HEK293 (cell line): ENCODE data around the gene CSKMT.

Experiments
- CTCF ChIA-PET: fragments of 350-600 bp; formaldehyde crosslinking; extraction: SDS; loops from one replicate; lab custom pipeline; 2021; ENCODE audit warnings: antibody characterized with exemption; lab: Yijun Ruan, JAX
- POLR2A ChIA-PET: fragments of 300-600 bp; formaldehyde crosslinking; extraction: SDS; loops from one replicate; lab custom pipeline; 2020; ENCODE audit warnings: antibody characterized with exemption, inconsistent platforms; lab: Yijun Ruan, JAX
- H3K27ac ChIP-seq: fragments of 200-500 bp; sonication (Bioruptor generic); 2 replicates; pipeline ENCODE4 v1.5.1; 2014; ENCODE audit warnings: low read depth, low read length, control low read depth, inconsistent platforms; ENCODE audit errors: extremely low read depth
- H3K36me3 ChIP-seq, 2 experiments: fragments of 200-500 bp in 1 of 2; sonication (Bioruptor generic) in 1 of 2; 1 replicate in 1 of 2; 2 replicates in 1 of 2; pipeline ENCODE4 v1.5.1; 2014 to 2017; ENCODE audit warnings: inconsistent platforms in 2 of 2, low read length in 2 of 2; ENCODE audit not compliant: control insufficient read depth in 2 of 2, insufficient read depth in 1 of 2
- H3K4me1 ChIP-seq: fragments of 200-500 bp; sonication (Bioruptor generic); 2 replicates; pipeline ENCODE4 v1.5.1; 2014; ENCODE audit warnings: mild to moderate bottlenecking, low read length, inconsistent platforms; ENCODE audit not compliant: control insufficient read depth, insufficient read depth
- H3K4me3 ChIP-seq: 2 replicates; pipeline ENCODE4 v1.5.1; 2011; ENCODE audit warnings: low read depth, mild to moderate bottlenecking, control low read depth, low read length, moderate library complexity
- H3K9me3 ChIP-seq: fragments of 200-500 bp; sonication (Bioruptor generic); 2 replicates; pipeline ENCODE4 v1.5.1; 2014; ENCODE audit warnings: low read depth, low read length, inconsistent platforms; ENCODE audit not compliant: control insufficient read depth, insufficient read depth
- GLIS1 ChIP-seq: fragments of 450-650 bp; formaldehyde crosslinking; IDR thresholded peaks from 2 replicates; pipeline ENCODE4 v1.5.1; 2016; ENCODE audit warnings: missing biosample characterization, missing genetic modification characterization
- KLF8 ChIP-seq: fragments of 450-650 bp; formaldehyde crosslinking; IDR thresholded peaks from 2 replicates; pipeline ENCODE4 v1.5.1; 2016; ENCODE audit warnings: missing biosample characterization, missing genetic modification characterization
- PRDM1 ChIP-seq: fragments of 450-650 bp; formaldehyde crosslinking; IDR thresholded peaks from 2 replicates; pipeline ENCODE4; 2016; ENCODE audit warnings: missing biosample characterization, missing genetic modification characterization
- WT1 ChIP-seq: fragments of 450-650 bp; formaldehyde crosslinking; IDR thresholded peaks from 2 replicates; pipeline ENCODE4 v1.5.1; 2016; ENCODE audit warnings: missing biosample characterization, missing genetic modification characterization
- ZBTB48 ChIP-seq: fragments of 450-650 bp; formaldehyde crosslinking; IDR thresholded peaks from 2 replicates; pipeline ENCODE4 v1.5.1; 2016; ENCODE audit warnings: missing biosample characterization, missing genetic modification characterization
- ZNF221 ChIP-seq: fragments of 450-650 bp; formaldehyde crosslinking; IDR thresholded peaks from 2 replicates; pipeline ENCODE4 v1.5.1; 2017; ENCODE audit warnings: missing biosample characterization, missing genetic modification characterization, borderline replicate concordance
- ZNF335 ChIP-seq: fragments of 450-650 bp; formaldehyde crosslinking; conservative IDR thresholded peaks from 2 replicates; pipeline ENCODE4 v1.5.1; 2016; ENCODE audit warnings: missing biosample characterization, missing genetic modification characterization
- ZNF341 ChIP-seq: fragments of 450-650 bp; formaldehyde crosslinking; IDR thresholded peaks from 2 replicates; pipeline ENCODE4; 2016; ENCODE audit warnings: low read depth, missing biosample characterization, missing genetic modification characterization
- ZNF501 ChIP-seq: fragments of 450-650 bp; formaldehyde crosslinking; IDR thresholded peaks from 2 replicates; pipeline ENCODE4 v1.5.1; 2016; ENCODE audit warnings: missing biosample characterization, missing genetic modification characterization
- ZNF529 ChIP-seq: fragments of 450-650 bp; formaldehyde crosslinking; IDR thresholded peaks from 2 replicates; pipeline ENCODE4 v1.5.1; 2017; ENCODE audit warnings: missing genetic modification characterization, missing biosample characterization; ENCODE audit not compliant: insufficient replicate concordance
- ZNF76 ChIP-seq: fragments of 450-650 bp; formaldehyde crosslinking; IDR thresholded peaks from 2 replicates; pipeline ENCODE4; 2016; ENCODE audit warnings: low read depth, missing biosample characterization, missing genetic modification characterization, borderline replicate concordance
- ZNF785 ChIP-seq: fragments of 450-650 bp; formaldehyde crosslinking; IDR thresholded peaks from 2 replicates; pipeline ENCODE4 v1.5.1; 2016; ENCODE audit warnings: missing biosample characterization, missing genetic modification characterization
- ZNF791 ChIP-seq: fragments of 450-650 bp; formaldehyde crosslinking; IDR thresholded peaks from 2 replicates; pipeline ENCODE4 v1.5.1; 2016; ENCODE audit warnings: missing biosample characterization, missing genetic modification characterization
- ZSCAN30 ChIP-seq: fragments of 450-650 bp; IDR thresholded peaks from 2 replicates; pipeline ENCODE4 v1.5.1; 2018; ENCODE audit warnings: missing biosample characterization, mild to moderate bottlenecking, missing genetic modification characterization, moderate library complexity
- TF ChIP-seq, protein P1 (sequence below): fragments of 450-650 bp; formaldehyde crosslinking; IDR thresholded peaks from 2 replicates; pipeline ENCODE4 v1.5.1; 2016; ENCODE audit warnings: missing biosample characterization, missing genetic modification characterization
- TF ChIP-seq, protein P2 (sequence below): fragments of 450-650 bp; formaldehyde crosslinking; IDR thresholded peaks from 2 replicates; pipeline ENCODE4 v1.5.1; 2016; ENCODE audit warnings: missing biosample characterization, missing genetic modification characterization
- TF ChIP-seq, protein P3 (sequence below): fragments of 450-650 bp; formaldehyde crosslinking; IDR thresholded peaks from 2 replicates; pipeline ENCODE4 v1.5.1; 2016; ENCODE audit warnings: missing biosample characterization, missing genetic modification characterization
- TF ChIP-seq, protein P4 (sequence below): fragments of 450-650 bp; formaldehyde crosslinking; IDR thresholded peaks from 2 replicates; pipeline ENCODE4 v1.5.1; 2016; ENCODE audit warnings: missing biosample characterization, missing genetic modification characterization
- TF ChIP-seq, protein P5 (sequence below): fragments of 450-650 bp; formaldehyde crosslinking; IDR thresholded peaks from 2 replicates; pipeline ENCODE4 v1.5.1; 2016; ENCODE audit warnings: missing biosample characterization, missing genetic modification characterization

CSKMT gene

DNA sequence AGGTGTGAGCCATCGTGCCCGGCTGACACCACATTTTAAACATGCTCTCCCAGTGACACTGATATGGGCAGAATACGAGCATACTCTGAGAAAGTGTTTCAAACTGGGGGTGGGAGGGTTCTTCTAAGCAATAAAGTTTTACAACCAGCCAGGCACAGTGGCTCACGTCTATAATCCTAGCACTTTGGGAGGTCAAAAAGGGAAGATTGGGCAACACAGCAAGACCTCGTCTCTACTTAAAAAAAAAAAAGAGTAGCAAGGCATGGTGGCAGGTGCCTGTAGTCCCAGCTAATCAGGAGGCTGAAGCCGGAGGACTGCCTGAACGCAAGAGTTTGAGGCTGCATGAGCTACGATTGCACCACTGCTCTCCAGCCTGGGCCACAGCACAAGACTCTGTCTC lies 20.9 kb upstream of the CSKMT start:
- TF ChIP-seq ZNF335 (tag by site-specific recombination) (no peak), GLIS1 (tag by site-specific recombination) (peak; percentile 25; the same call in 1 of the 2 replicates), PRDM1 (no peak), ZNF791 (tag by site-specific recombination) (no peak), KLF8 (tag by site-specific recombination) (no peak), ZBTB48 (no peak), WT1 (tag by site-specific recombination) (peak; percentile 40; the same call in 1 of the 2 replicates), ZNF341 (tag by site-specific recombination) (no peak)
- TF ChIP-seq, protein P1, sequence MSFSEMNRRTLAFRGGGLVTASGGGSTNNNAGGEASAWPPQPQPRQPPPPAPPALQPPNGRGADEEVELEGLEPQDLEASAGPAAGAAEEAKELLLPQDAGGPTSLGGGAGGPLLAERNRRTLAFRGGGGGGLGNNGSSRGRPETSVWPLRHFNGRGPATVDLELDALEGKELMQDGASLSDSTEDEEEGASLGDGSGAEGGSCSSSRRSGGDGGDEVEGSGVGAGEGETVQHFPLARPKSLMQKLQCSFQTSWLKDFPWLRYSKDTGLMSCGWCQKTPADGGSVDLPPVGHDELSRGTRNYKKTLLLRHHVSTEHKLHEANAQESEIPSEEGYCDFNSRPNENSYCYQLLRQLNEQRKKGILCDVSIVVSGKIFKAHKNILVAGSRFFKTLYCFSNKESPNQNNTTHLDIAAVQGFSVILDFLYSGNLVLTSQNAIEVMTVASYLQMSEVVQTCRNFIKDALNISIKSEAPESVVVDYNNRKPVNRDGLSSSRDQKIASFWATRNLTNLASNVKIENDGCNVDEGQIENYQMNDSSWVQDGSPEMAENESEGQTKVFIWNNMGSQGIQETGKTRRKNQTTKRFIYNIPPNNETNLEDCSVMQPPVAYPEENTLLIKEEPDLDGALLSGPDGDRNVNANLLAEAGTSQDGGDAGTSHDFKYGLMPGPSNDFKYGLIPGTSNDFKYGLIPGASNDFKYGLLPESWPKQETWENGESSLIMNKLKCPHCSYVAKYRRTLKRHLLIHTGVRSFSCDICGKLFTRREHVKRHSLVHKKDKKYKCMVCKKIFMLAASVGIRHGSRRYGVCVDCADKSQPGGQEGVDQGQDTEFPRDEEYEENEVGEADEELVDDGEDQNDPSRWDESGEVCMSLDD (tag by site-specific recombination): no peak
- TF ChIP-seq, protein P2, sequence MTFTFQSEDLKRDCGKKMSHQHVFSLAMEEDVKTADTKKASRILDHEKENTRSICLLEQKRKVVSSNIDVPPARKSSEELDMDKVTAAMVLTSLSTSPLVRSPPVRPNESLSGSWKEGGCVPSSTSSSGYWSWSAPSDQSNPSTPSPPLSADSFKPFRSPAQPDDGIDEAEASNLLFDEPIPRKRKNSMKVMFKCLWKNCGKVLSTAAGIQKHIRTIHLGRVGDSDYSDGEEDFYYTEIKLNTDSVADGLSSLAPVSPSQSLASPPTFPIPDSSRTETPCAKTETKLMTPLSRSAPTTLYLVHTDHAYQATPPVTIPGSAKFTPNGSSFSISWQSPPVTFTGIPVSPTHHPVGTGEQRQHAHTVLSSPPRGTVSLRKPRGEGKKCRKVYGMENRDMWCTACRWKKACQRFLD (tag by site-specific recombination): no peak
- TF ChIP-seq, protein P3, sequence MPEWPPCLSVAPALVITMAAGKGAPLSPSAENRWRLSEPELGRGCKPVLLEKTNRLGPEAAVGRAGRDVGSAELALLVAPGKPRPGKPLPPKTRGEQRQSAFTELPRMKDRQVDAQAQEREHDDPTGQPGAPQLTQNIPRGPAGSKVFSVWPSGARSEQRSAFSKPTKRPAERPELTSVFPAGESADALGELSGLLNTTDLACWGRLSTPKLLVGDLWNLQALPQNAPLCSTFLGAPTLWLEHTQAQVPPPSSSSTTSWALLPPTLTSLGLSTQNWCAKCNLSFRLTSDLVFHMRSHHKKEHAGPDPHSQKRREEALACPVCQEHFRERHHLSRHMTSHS (tag by site-specific recombination): no peak
- TF ChIP-seq, all 188 proteins: peak for 2
- peaks cover 5 to 50% of the 10 kb centered on the region in 2 experiments; a peak in 2 of 3 replicates for H3K36me3 ChIP-seq
- H3K4me1 ChIP-seq: peaks cover 3% of the 10 kb centered on the region; the same call in 1 of the 2 replicates
- no peaks in the 10 kb centered on the region for H3K9me3 ChIP-seq
- H3K4me3 ChIP-seq: no peak overlapping the region
- CTCF ChIA-PET: no interaction called here
- POLR2A ChIA-PET: interaction anchor here (0.6 to 5.2 kb wide), 6 partner anchors 10 to 161 kb away, joined by 3 to 59 read pairs (median 6); partner anchors contain the start of genes C11orf98, CSKMT, EEF1G and LBHD1
- no peak overlapping the region for H3K27ac ChIP-seq

DNA sequence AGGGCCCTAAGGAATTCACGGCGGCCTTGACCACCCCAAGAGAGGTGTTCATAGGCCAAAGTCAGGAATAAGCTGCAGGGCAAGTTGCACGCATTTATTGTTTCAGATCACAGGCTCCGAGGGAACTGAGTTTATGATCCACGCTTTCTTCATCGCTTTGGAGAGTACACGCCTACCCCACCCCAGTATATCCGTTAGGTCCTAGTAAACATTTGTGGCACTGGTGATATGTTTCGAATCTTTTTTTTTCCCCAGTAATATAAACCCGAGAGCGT lies 19.5 kb upstream of the CSKMT start:
- POLR2A ChIA-PET: interaction anchor here (1.1 to 5.9 kb wide), 14 partner anchors 8 to 256 kb away, joined by 3 to 79 read pairs (median 6); partner anchors contain the start of genes B3GAT3, C11orf98, CSKMT and EEF1G
- Histone ChIP-seq H3K9me3 (no peaks in the 10 kb centered on the region), H3K4me1 (peaks cover 3% of the 10 kb centered on the region; the same call in 1 of the 2 replicates), H3K27ac (peak overlapping the region; percentile 83; the same call in 1 of the 2 replicates), H3K4me3 (peak overlapping the region; percentile 86)
- TF ChIP-seq ZNF76 (tag by site-specific recombination): no peak
- TF ChIP-seq ZNF529 (tag by site-specific recombination): no peak
- TF ChIP-seq, all 188 proteins: peak for 0
- CTCF ChIA-PET: interaction anchor here (0.9 to 1.5 kb wide), 3 partner anchors 10 to 85 kb away, joined by 3 to 5 read pairs (median 4); no protein-coding TSS in a partner anchor
- H3K36me3 ChIP-seq: peaks cover 5 to 54% of the 10 kb centered on the region in 2 experiments; a peak in 2 of 3 replicates

DNA sequence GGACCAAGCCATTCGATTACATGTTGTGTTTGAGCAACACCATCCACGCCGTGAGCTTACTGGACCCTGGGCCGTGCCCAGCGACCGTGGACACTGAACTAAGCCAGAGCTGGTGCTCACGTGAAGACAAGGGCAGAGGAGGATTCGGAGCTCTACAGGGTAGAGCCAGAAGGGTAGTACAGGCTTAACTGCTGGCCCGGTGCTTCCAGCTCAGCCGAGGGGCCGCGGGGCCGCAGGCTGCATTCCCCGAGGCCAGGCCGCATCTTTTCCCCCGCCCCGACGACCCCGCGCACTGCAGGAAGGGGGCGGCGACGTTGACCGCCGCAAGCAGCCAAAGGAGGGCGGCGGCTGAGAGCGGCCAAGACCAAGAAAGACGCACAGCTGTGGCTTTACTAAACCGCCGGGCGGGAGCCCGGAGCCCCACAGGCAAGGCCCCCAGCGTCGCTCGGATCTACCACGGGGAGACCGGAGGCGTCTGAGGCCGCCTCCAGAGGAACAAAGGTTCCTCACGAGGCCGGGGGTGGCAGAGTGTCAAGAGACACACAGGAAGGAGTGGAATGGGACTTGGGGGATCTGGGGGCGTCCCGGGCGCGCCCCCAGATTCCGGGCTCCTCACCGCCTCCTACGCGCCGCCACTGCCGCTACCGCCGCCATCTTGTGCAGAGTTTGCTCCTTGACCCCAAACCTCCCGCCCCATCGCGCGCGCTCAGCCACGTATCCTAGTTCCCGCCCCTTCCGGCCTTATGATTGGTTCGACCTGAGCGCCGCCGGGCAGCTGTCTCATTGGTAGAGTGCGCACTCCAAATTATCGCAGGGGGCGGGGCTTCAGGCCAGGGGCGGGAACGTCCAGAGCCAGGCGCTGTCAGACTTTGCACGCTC lies 18.9 kb upstream of the CSKMT start, which contains the start of gene GANAB:
Gene GANAB (minus strand): TSS at position 668 of the 879 bp plus-strand sequence. CDS start 14 bp downstream, at position 654.
- Histone ChIP-seq H3K4me1 (peaks cover 3% of the 10 kb centered on the region; the same call in 1 of the 2 replicates), H3K9me3 (no peaks in the 10 kb centered on the region), H3K4me3 (peak within 1 kb of the TSS; percentile 86), H3K27ac (peak within 1 kb of the TSS; percentile 83), H3K36me3 (peaks cover 5 to 57% of the 10 kb centered on the region in 2 experiments; a peak in 2 of 3 replicates)
- ChIA-PET POLR2A (interaction anchor here (0.6 to 5.9 kb wide), 24 partner anchors 9 to 289 kb away, joined by 3 to 79 read pairs (median 4); partner anchors contain the start of genes B3GAT3, C11orf98, CSKMT and EEF1G), CTCF (interaction anchor here (0.9 to 1.5 kb wide), 3 partner anchors 9 to 85 kb away, joined by 3 to 5 read pairs (median 4); no protein-coding TSS in a partner anchor)
- TF ChIP-seq ZNF221 (no peak), ZNF501 (peak; percentile 65), ZSCAN30 (tag by site-specific recombination) (peak; percentile 54; the same call in 1 of the 2 replicates), ZNF785 (tag by site-specific recombination) (no peak)
- TF ChIP-seq, protein P4, sequence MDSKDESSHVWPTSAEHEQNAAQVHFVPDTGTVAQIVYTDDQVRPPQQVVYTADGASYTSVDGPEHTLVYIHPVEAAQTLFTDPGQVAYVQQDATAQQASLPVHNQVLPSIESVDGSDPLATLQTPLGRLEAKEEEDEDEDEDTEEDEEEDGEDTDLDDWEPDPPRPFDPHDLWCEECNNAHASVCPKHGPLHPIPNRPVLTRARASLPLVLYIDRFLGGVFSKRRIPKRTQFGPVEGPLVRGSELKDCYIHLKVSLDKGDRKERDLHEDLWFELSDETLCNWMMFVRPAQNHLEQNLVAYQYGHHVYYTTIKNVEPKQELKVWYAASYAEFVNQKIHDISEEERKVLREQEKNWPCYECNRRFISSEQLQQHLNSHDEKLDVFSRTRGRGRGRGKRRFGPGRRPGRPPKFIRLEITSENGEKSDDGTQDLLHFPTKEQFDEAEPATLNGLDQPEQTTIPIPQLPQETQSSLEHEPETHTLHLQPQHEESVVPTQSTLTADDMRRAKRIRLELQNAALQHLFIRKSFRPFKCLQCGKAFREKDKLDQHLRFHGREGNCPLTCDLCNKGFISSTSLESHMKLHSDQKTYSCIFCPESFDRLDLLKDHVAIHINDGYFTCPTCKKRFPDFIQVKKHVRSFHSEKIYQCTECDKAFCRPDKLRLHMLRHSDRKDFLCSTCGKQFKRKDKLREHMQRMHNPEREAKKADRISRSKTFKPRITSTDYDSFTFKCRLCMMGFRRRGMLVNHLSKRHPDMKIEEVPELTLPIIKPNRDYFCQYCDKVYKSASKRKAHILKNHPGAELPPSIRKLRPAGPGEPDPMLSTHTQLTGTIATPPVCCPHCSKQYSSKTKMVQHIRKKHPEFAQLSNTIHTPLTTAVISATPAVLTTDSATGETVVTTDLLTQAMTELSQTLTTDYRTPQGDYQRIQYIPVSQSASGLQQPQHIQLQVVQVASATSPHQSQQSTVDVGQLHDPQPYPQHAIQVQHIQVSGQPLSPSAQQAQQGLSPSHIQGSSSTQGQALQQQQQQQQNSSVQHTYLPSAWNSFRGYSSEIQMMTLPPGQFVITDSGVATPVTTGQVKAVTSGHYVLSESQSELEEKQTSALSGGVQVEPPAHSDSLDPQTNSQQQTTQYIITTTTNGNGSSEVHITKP (tag by site-specific recombination): 0 out of 2 replicates have a peak, but pooled peaks have one; percentile 10
- TF ChIP-seq, protein P5, sequence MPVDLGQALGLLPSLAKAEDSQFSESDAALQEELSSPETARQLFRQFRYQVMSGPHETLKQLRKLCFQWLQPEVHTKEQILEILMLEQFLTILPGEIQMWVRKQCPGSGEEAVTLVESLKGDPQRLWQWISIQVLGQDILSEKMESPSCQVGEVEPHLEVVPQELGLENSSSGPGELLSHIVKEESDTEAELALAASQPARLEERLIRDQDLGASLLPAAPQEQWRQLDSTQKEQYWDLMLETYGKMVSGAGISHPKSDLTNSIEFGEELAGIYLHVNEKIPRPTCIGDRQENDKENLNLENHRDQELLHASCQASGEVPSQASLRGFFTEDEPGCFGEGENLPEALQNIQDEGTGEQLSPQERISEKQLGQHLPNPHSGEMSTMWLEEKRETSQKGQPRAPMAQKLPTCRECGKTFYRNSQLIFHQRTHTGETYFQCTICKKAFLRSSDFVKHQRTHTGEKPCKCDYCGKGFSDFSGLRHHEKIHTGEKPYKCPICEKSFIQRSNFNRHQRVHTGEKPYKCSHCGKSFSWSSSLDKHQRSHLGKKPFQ (tag by site-specific recombination): no peak
